ENCODE measurements around the gene GALNT11.

- TF ChIP-seq CTCF (IDR thresholded peaks at IDR 0.05) (no peak), ZFX (IDR thresholded peaks at IDR 0.05; ENCODE audit: borderline replicate concordance) (no peak)
Measured at GRCh38 chr7:152076940-152077933, 51.8 kb downstream of the GALNT11 start.

Measured in 22Rv1 (cell line).